Hematopoietic multipotent progenitor cell treated with erythropoietin and hydrocortisone succinate and interleukin-3 and kit ligand, for 6 days (in vitro differentiated cells): ENCODE measurements around the gene POU6F2.
"Not testable (repeated sequence)": the region's sequence is repeated elsewhere in the genome, so short reads cannot be mapped to it uniquely, and the experiment has no call there.

ENCODE experiments used
- DNase-seq: peaks from one replicate; pipeline ENCODE4 v3.0.0-alpha.2; 2015

The POU6F2 gene

GRCh38 chr7:39365751-39366295 is 388.1 kb downstream of the POU6F2 start:
- DNase-seq = no peak

GRCh38 chr7:39367451-39367850 is 389.7 kb downstream of the POU6F2 start:
- no peak for DNase-seq

GRCh38 chr7:39367943-39368342 is 390.2 kb downstream of the POU6F2 start:
- DNase-seq = no peak

- no peak for DNase-seq
These were observed 394.7 kb downstream of the POU6F2 start for GRCh38 chr7:39372383-39372782.

- DNase-seq = no peak
These were observed 396.8 kb downstream of the POU6F2 start for GRCh38 chr7:39374436-39375040.

GRCh38 chr7:39375047-39375873 is 397.6 kb downstream of the POU6F2 start:
- DNase-seq = no peak

GRCh38 chr7:39375874-39376190 is 398.1 kb downstream of the POU6F2 start:
- no peak for DNase-seq

- not testable (repeated sequence) for DNase-seq
These were observed 399.2 kb downstream of the POU6F2 start for GRCh38 chr7:39376881-39377280.

- DNase-seq = no peak
These were observed 401.7 kb downstream of the POU6F2 start for GRCh38 chr7:39379416-39379815.

- no peak for DNase-seq
These were observed 405.4 kb downstream of the POU6F2 start for GRCh38 chr7:39383136-39383535.

GRCh38 chr7:39384386-39384785 is 406.7 kb downstream of the POU6F2 start:
- no peak for DNase-seq

GRCh38 chr7:39386718-39387117 is 409.0 kb downstream of the POU6F2 start:
- no peak for DNase-seq

- no peak for DNase-seq
These were observed 414.4 kb downstream of the POU6F2 start for GRCh38 chr7:39392151-39392550.

- DNase-seq = no peak
These were observed 416.5 kb downstream of the POU6F2 start for GRCh38 chr7:39394105-39394680.

GRCh38 chr7:39399458-39399857 is 421.7 kb downstream of the POU6F2 start:
- DNase-seq = no peak

- no peak for DNase-seq
These were observed 422.3 kb downstream of the POU6F2 start for GRCh38 chr7:39399986-39400385.

GRCh38 chr7:39400836-39401235 is 423.1 kb downstream of the POU6F2 start:
- no peak for DNase-seq

GRCh38 chr7:39402034-39402433 is 424.3 kb downstream of the POU6F2 start:
- no peak for DNase-seq

GRCh38 chr7:39404907-39405306 is 427.2 kb downstream of the POU6F2 start:
- DNase-seq = no peak

- no peak for DNase-seq
These were observed 427.9 kb downstream of the POU6F2 start for GRCh38 chr7:39405581-39405980.

GRCh38 chr7:39406467-39406866 is 428.8 kb downstream of the POU6F2 start:
- no peak for DNase-seq

GRCh38 chr7:39407137-39407536 is 429.4 kb downstream of the POU6F2 start:
- DNase-seq = peak; percentile 13

- no peak for DNase-seq
These were observed 430.0 kb downstream of the POU6F2 start for GRCh38 chr7:39407723-39408122.

- DNase-seq = no peak
These were observed 431.2 kb downstream of the POU6F2 start for GRCh38 chr7:39408906-39409305.
